HepG2 (cell line): ENCODE measurements around the gene ADGRF5. TPM values are rescaled to one million over a fixed set of nuclear protein-coding genes. Genes with fewer than 3 reads are reported as not detected.

Experiments
- ATAC-seq: fragments of 200-7000 bp; cut with Tn5 transposase; 3 replicates; pipeline ENCODE4 v1.9.1; 2020; ENCODE audit warnings: mild to moderate bottlenecking, moderate library complexity
- BruUV-seq: library from RNA; stranded (reverse); fragments of 400-500 nt; replicated peaks from 2 replicates; lab custom pipeline; 2021; lab: Mats Ljungman, UMichigan
- CTCF ChIA-PET: fragments of 300-600 bp; formaldehyde crosslinking; extraction: SDS; loops from one replicate; lab custom pipeline; 2021; ENCODE audit warnings: low total read pairs, inconsistent platforms, low intra/inter-chr PET ratio; lab: Yijun Ruan, JAX
- POLR2A ChIA-PET: fragments of 350-600 bp; sonication (Branson Sonifier 250); formaldehyde crosslinking; loops from one replicate; lab custom pipeline; 2020; ENCODE audit warnings: antibody characterized with exemption, inconsistent platforms; lab: Yijun Ruan, JAX
- DNase-seq: peaks from one replicate; pipeline ENCODE4 v3.0.0-alpha.2; 2015; ENCODE audit warnings: low spot score
- FAIRE-seq: peaks from 3 replicates; lab custom pipeline; 2011; peaks lifted over from hg19 to GRCh38; lab: Jason Lieb, UNC
- H2AFZ ChIP-seq: one replicate; pipeline ENCODE4 v1.6.1; 2011; ENCODE audit warnings: low read length, inconsistent platforms
- H3K27ac ChIP-seq: fragments of 300-600 bp; 3 replicates; pipeline ENCODE4 v1.8.0; 2011; ENCODE audit warnings: mixed run types, mild to moderate bottlenecking, mixed read lengths, low read length, inconsistent platforms; ENCODE audit not compliant: insufficient read depth; ENCODE audit errors: extremely low read length
- H3K27me3 ChIP-seq, 2 experiments: fragments of 200-600 bp in 1 of 2; 2 replicates in 1 of 2; 3 replicates in 1 of 2; pipeline versions ENCODE4 v1.6.0 to v1.8.0; 2011; ENCODE audit warnings: low read length in 2 of 2, mild to moderate bottlenecking in 2 of 2, moderate library complexity in 2 of 2, inconsistent platforms in 1 of 2; ENCODE audit not compliant: insufficient read depth in 2 of 2, control insufficient read depth in 1 of 2
- H3K36me3 ChIP-seq, 2 experiments: fragments of 200-600 bp in 1 of 2; replicated peaks in 1 of 2; 2 replicates in 1 of 2; 3 replicates in 1 of 2; pipeline versions ENCODE4 v1.5.1 to v1.8.0; 2011; ENCODE audit warnings: low read length in 2 of 2, inconsistent platforms in 1 of 2; ENCODE audit not compliant: insufficient read depth in 2 of 2, control insufficient read depth in 1 of 2
- H3K4me1 ChIP-seq: 2 replicates; pipeline ENCODE4 v1.5.1; 2012; ENCODE audit warnings: low read length, inconsistent platforms; ENCODE audit not compliant: insufficient read depth
- H3K4me2 ChIP-seq: 2 replicates; pipeline ENCODE4 v1.6.0; 2011; ENCODE audit warnings: low read depth, low read length, inconsistent platforms
- H3K4me3 ChIP-seq, 3 experiments: fragments of 200-600 bp in 1 of 3; sonication (generic), shearing (Covaris generic) in 1 of 3; replicated peaks in 1 of 3; 2 replicates each; pipeline ENCODE4 v1.5.1; 2011 to 2016; ENCODE audit warnings: low read length in 3 of 3, inconsistent platforms in 2 of 3, low read depth in 2 of 3, mild to moderate bottlenecking in 2 of 3, control low read depth in 1 of 3, mixed read lengths in 1 of 3; ENCODE audit not compliant: insufficient read depth in 1 of 3
- H3K79me2 ChIP-seq: one replicate; pipeline ENCODE4 v1.6.1; 2011; ENCODE audit warnings: low read length, inconsistent platforms; ENCODE audit not compliant: insufficient read depth
- H3K9ac ChIP-seq: 2 replicates; pipeline ENCODE4 v1.6.0; 2011; ENCODE audit warnings: mild to moderate bottlenecking, low read depth, low read length, inconsistent platforms; ENCODE audit not compliant: insufficient read depth
- H3K9me3 ChIP-seq: 2 replicates; pipeline ENCODE4 v1.5.1; 2012; ENCODE audit warnings: mild to moderate bottlenecking, low read length
- H4K20me1 ChIP-seq: 2 replicates; pipeline ENCODE4 v1.6.0; 2011; ENCODE audit warnings: inconsistent platforms, mild to moderate bottlenecking, low read length, moderate library complexity; ENCODE audit not compliant: insufficient read depth
- KIAA2018 ChIP-seq: sonication (generic); formaldehyde crosslinking; IDR thresholded peaks from 2 replicates; pipeline ENCODE4 v1.5.0; 2020; ENCODE audit warnings: mild to moderate bottlenecking, missing genetic modification reagents, borderline replicate concordance
- TRAFD1 ChIP-seq: sonication (generic); formaldehyde crosslinking; IDR thresholded peaks from 2 replicates; pipeline ENCODE4 v1.5.1; 2020; ENCODE audit warnings: missing genetic modification reagents, mild to moderate bottlenecking, borderline replicate concordance
- UBTF ChIP-seq: sonication (generic); formaldehyde crosslinking; IDR thresholded peaks from 2 replicates; pipeline ENCODE4 v1.4.0; 2020; ENCODE audit warnings: mild to moderate bottlenecking, missing genetic modification reagents
- ZNF180 ChIP-seq: sonication (generic); formaldehyde crosslinking; IDR thresholded peaks from 2 replicates; pipeline ENCODE4 v1.4.0; 2020; ENCODE audit warnings: low read depth, missing genetic modification reagents, borderline replicate concordance
- ZNF574 ChIP-seq: sonication (generic); formaldehyde crosslinking; IDR thresholded peaks from 2 replicates; pipeline ENCODE4 v1.4.0; 2020; ENCODE audit warnings: missing genetic modification reagents
- ZSCAN21 ChIP-seq: sonication (generic); formaldehyde crosslinking; IDR thresholded peaks from 2 replicates; pipeline ENCODE4 v1.8.0; 2022; ENCODE audit warnings: mild to moderate bottlenecking, missing genetic modification reagents, moderate library complexity, borderline replicate concordance
- WGBS: methylation state at CpG from one replicate; pipeline ENCODE4 v1.1.6; 2017; ENCODE audit warnings: low lambda C conversion rate; 5-methylcytosine and 5-hydroxymethylcytosine counted together
- in situ Hi-C: cut with HindIII; loops from 2 replicates; pipeline ENCODE4 v1.10.0; 2017; ENCODE audit warnings: low pct_unique_long_range_greater_than_20kb; ENCODE audit not compliant: extremely low pct_ligation_motif_present
- intact Hi-C: fragments of 100-400 bp; cut with micrococcal nuclease; formaldehyde crosslinking; loops from one replicate; pipeline ENCODE4 v1.10.0; 2022; ENCODE audit not compliant: unreplicated experiment
- polyA plus RNA-seq, 8 experiments: library from polyadenylated mRNA; depleted of rRNA in 3 of 8; stranded (reverse) in 7 of 8; unstranded in 1 of 8; fragments of >200 nt; fragmentation: Illumina TruSeq in 4 of 8; extraction: Trizol in 4 of 8; gene quantifications; 2 replicates each; pipeline versions ENCODE4 v1.2.1 to v1.2.3, GENCODE V29; 2011 to 2016; ENCODE audit warnings: low read depth in 4 of 8, missing spikeins in 1 of 8, mixed read lengths in 1 of 8; ENCODE audit not compliant: insufficient read depth in 1 of 8
- total RNA-seq, 5 experiments: library from RNA; depleted of rRNA; stranded (reverse); fragments of >200 nt; fragmentation: Illumina TruSeq; extraction: Trizol; gene quantifications; 2 replicates each; pipeline ENCODE4 v1.2.3, GENCODE V29; 2016; ENCODE audit warnings: low read depth in 1 of 5

ADGRF5 gene
- total and polyA plus RNA-seq, 2 of the 13 experiments (the other 11 are each of a cell fraction or from before 2014, with no cell fraction given): not detected

- TF ChIP-seq UBTF (CRISPR knock-in tag) (no peak), ZSCAN21 (CRISPR knock-in tag) (no peak), ZNF574 (CRISPR knock-in tag) (no peak)
These were observed 70.9 kb downstream of the ADGRF5 start (continued) for GRCh38 chr6:46850792-46851191.

GRCh38 chr6:46849361-46849690 lies 72.4 kb downstream of the ADGRF5 start:
- no peak overlapping the region for H3K4me3 ChIP-seq
- intact Hi-C loops: loop anchor here (1.0 to 5.0 kb wide), 5 partner anchors 142 to 461 kb away; no protein-coding TSS in a partner anchor
- no peaks in the 10 kb centered on the region for H4K20me1 ChIP-seq
- no peak for FAIRE-seq
- no peak overlapping the region for H3K27ac ChIP-seq
- DNase-seq: no peak
- in situ Hi-C loops: no loop called here
- no peak overlapping the region for H3K9ac ChIP-seq
- peaks cover 0 to 10% of the 10 kb centered on the region in 2 experiments; a peak in 1 of 5 replicates for H3K27me3 ChIP-seq
- H3K9me3 ChIP-seq: peaks cover 4% of the 10 kb centered on the region; the same call in 1 of the 2 replicates
- H3K4me2 ChIP-seq: no peak overlapping the region
- H3K79me2 ChIP-seq: no peaks in the 10 kb centered on the region
- no peaks in the 10 kb centered on the region for H3K36me3 ChIP-seq
- H3K4me1 ChIP-seq: peaks cover 9% of the 10 kb centered on the region
- no TSS peak for BruUV-seq
- CTCF ChIA-PET: interaction anchor here (1.5 to 1.6 kb wide), 3 partner anchors 141 to 460 kb away, joined by 7 to 12 read pairs (median 9); partner anchors contain the start of gene TNFRSF21
- 68% methylated on average over 5 of the region's 5 CpGs for WGBS
- no peak overlapping the region for H2AFZ ChIP-seq
- POLR2A ChIA-PET: interaction anchor here (1.0 to 1.4 kb wide), 2 partner anchors 227 to 629 kb away, joined by 3 to 4 read pairs; partner anchors contain the start of gene CD2AP
- ATAC-seq: no peak
- TF ChIP-seq KIAA2018 (CRISPR knock-in tag): no peak
- TF ChIP-seq TRAFD1 (CRISPR knock-in tag): no peak; the same call in 1 of the 2 replicates
- TF ChIP-seq ZNF180 (CRISPR knock-in tag): no peak
